ENCODE measurements around the gene RFC1. TPM values are rescaled to one million over a fixed set of nuclear protein-coding genes. Genes with fewer than 3 reads are reported as not detected.
A peak's percentile ranks its signal among the peaks of the same experiment; 100 is the strongest.

The RFC1 gene
- total and polyA plus RNA-seq, 2 experiments from 2014 or later: 26.0 to 44.0 TPM

- Histone ChIP-seq H3K9me2 (replicated peaks; ENCODE audit: insufficient read depth) (no peaks in the 10 kb centered on the region), H3K4me1 (ENCODE audit: insufficient read depth) (no peaks in the 10 kb centered on the region)
Observed at GRCh38 chr4:39326468-39326977, 39.6 kb downstream of the RFC1 start.

GRCh38 chr4:39324897-39325613 lies 41.1 kb downstream of the RFC1 start:
- Histone ChIP-seq H3K9me3 (ENCODE audit: low read depth) (no peaks in the 10 kb centered on the region), H3K4me2 (no peak overlapping the region), H3K4me3 (no peak overlapping the region), H3K36me3 (replicated peaks; ENCODE audit: insufficient read depth, low read depth) (no peaks in the 10 kb centered on the region), H2AFZ (no peak overlapping the region), H3K4me1 (ENCODE audit: insufficient read depth) (no peaks in the 10 kb centered on the region), H3K79me2 (peaks cover 24% of the 10 kb centered on the region), H3K27me3 (no peaks in the 10 kb centered on the region), H3K27ac (peak overlapping the region; percentile 43), H4K20me1 (ENCODE audit: insufficient read depth, poor library complexity, severe bottlenecking) (no peaks in the 10 kb centered on the region), H3K9me2 (replicated peaks; ENCODE audit: insufficient read depth) (no peaks in the 10 kb centered on the region)
- no peak for DNase-seq (ENCODE audit: low spot score)
- WGBS (ENCODE audit: low lambda C conversion rate, missing lambda C conversion rate): 68% methylated on average over 4 of the region's 4 CpGs
- TF ChIP-seq EZH2 (IDR thresholded peaks at IDR 0.05; ENCODE audit: borderline replicate concordance) (no peak), EZH2phosphoT487 (IDR thresholded peaks at IDR 0.05; ENCODE audit: low read depth, severe bottlenecking, unreplicated experiment) (no peak)
- TF ChIP-seq, protein P1, sequence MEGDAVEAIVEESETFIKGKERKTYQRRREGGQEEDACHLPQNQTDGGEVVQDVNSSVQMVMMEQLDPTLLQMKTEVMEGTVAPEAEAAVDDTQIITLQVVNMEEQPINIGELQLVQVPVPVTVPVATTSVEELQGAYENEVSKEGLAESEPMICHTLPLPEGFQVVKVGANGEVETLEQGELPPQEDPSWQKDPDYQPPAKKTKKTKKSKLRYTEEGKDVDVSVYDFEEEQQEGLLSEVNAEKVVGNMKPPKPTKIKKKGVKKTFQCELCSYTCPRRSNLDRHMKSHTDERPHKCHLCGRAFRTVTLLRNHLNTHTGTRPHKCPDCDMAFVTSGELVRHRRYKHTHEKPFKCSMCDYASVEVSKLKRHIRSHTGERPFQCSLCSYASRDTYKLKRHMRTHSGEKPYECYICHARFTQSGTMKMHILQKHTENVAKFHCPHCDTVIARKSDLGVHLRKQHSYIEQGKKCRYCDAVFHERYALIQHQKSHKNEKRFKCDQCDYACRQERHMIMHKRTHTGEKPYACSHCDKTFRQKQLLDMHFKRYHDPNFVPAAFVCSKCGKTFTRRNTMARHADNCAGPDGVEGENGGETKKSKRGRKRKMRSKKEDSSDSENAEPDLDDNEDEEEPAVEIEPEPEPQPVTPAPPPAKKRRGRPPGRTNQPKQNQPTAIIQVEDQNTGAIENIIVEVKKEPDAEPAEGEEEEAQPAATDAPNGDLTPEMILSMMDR (IDR thresholded peaks at IDR 0.05; ENCODE audit: poor library complexity): no peak

More at GRCh38 chr4:39326468-39326977, 39.6 kb downstream of the RFC1 start:
- Histone ChIP-seq H2AFZ (no peak overlapping the region), H4K20me1 (ENCODE audit: insufficient read depth, poor library complexity, severe bottlenecking) (no peaks in the 10 kb centered on the region), H3K36me3 (replicated peaks; ENCODE audit: insufficient read depth, low read depth) (no peaks in the 10 kb centered on the region), H3K79me2 (peaks cover 38% of the 10 kb centered on the region), H3K4me2 (no peak overlapping the region), H3K9me3 (ENCODE audit: low read depth) (no peaks in the 10 kb centered on the region), H3K4me3 (no peak overlapping the region), H3K27me3 (no peaks in the 10 kb centered on the region), H3K27ac (no peak overlapping the region)
- TF ChIP-seq EZH2phosphoT487 (IDR thresholded peaks at IDR 0.05; ENCODE audit: low read depth, severe bottlenecking, unreplicated experiment) (no peak), EZH2 (IDR thresholded peaks at IDR 0.05; ENCODE audit: borderline replicate concordance) (no peak)
- TF ChIP-seq, protein P1 (IDR thresholded peaks at IDR 0.05; ENCODE audit: poor library complexity): no peak
- WGBS (ENCODE audit: low lambda C conversion rate, missing lambda C conversion rate): 98% methylated on average over 2 of the region's 2 CpGs
- no peak for DNase-seq (ENCODE audit: low spot score)

GRCh38 chr4:39324446-39324845 lies 41.7 kb downstream of the RFC1 start:
- no peak for DNase-seq (ENCODE audit: low spot score)
- H3K9me2 ChIP-seq (replicated peaks; ENCODE audit: insufficient read depth): no peaks in the 10 kb centered on the region
- no peaks in the 10 kb centered on the region for H4K20me1 ChIP-seq (ENCODE audit: insufficient read depth, poor library complexity, severe bottlenecking)
- H3K9me3 ChIP-seq (ENCODE audit: low read depth): no peaks in the 10 kb centered on the region
- H3K4me2 ChIP-seq: no peak overlapping the region
- no peaks in the 10 kb centered on the region for H3K4me1 ChIP-seq (ENCODE audit: insufficient read depth)
- H3K27me3 ChIP-seq: no peaks in the 10 kb centered on the region
- H2AFZ ChIP-seq: no peak overlapping the region
- no peaks in the 10 kb centered on the region for H3K36me3 ChIP-seq (replicated peaks; ENCODE audit: insufficient read depth, low read depth)
- peaks cover 18% of the 10 kb centered on the region for H3K79me2 ChIP-seq
- TF ChIP-seq, protein P1 (IDR thresholded peaks at IDR 0.05; ENCODE audit: poor library complexity): no peak
- TF ChIP-seq EZH2 (IDR thresholded peaks at IDR 0.05; ENCODE audit: borderline replicate concordance) (no peak), EZH2phosphoT487 (IDR thresholded peaks at IDR 0.05; ENCODE audit: low read depth, severe bottlenecking, unreplicated experiment) (no peak)
- no peak overlapping the region for H3K4me3 ChIP-seq
- WGBS (ENCODE audit: low lambda C conversion rate, missing lambda C conversion rate): 90% methylated on average over 2 of the region's 2 CpGs
- H3K27ac ChIP-seq: peak overlapping the region; percentile 43
